HG03135 (cell line): ENCODE results near the gene OR11A1.

Experiments
- ATAC-seq: cut with Tn5 transposase; IDR thresholded peaks from one replicate; pipeline ENCODE4 v1.9.1; 2021; ENCODE audit warnings: mild to moderate bottlenecking, moderate library complexity; ENCODE audit not compliant: unreplicated experiment

Gene OR11A1

DNA sequence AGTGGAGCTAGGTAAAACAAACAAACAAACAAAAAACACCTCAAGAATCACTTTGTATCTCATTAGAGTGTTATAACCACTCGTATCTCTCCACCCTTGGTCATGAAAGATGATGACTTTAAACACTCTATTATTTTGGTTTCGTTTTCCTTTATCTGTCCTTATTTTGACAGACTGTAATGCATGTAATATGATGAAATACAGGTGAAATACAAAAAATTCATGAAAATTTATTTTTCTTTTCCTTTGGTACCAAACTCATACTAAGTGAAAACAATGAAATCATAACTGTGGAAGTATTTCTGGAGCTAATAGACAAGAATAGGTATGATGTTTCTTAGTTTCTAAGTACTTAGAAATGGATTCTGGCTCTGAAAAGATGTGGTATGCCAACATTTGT lies 57.3 kb downstream of the OR11A1 start:
- ATAC-seq = no peak

DNA sequence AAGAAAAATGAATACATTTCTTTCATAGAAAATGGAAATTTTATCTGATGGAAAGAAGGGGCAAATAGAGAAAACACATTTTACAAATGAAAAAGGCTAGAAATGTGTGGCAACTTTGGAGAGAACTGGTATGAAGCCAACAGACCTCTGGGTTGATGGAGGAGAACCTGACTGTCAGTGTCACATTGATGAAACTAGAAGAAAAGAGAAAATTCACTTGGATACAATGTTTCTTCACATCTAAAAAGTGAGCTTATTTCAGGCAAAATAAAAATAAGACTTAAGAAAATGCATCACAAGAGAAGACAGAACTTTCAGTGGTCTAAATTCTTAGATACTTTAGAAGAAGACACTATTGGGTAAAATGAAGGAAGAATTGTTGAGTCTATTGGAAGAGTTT lies 61.5 kb downstream of the OR11A1 start, which contains the start of gene OR12D2:
OR12D2 (plus strand) TSS at position 301 of the 400 bp plus-strand sequence. CDS start 1,069 bp downstream, outside the sequence.
- ATAC-seq = no peak

GRCh38 chr6:29388533-29388932 lies 68.3 kb downstream of the OR11A1 start:
- ATAC-seq = no peak

GRCh38 chr6:29376003-29376402 lies 80.9 kb downstream of the OR11A1 start:
- no peak for ATAC-seq
